Globus pallidus (tissue), 1 donor: Measurements from ENCODE around the gene ZNF385C.

Experiments
- DNase-seq: peaks from one replicate; pipeline ENCODE4 v3.0.0-alpha.2; 2015; ENCODE audit warnings: low spot score

ZNF385C gene

GRCh38 chr17:41988418-41988817 is 109.9 kb downstream of the ZNF385C start:
- DNase-seq: no peak

DNA sequence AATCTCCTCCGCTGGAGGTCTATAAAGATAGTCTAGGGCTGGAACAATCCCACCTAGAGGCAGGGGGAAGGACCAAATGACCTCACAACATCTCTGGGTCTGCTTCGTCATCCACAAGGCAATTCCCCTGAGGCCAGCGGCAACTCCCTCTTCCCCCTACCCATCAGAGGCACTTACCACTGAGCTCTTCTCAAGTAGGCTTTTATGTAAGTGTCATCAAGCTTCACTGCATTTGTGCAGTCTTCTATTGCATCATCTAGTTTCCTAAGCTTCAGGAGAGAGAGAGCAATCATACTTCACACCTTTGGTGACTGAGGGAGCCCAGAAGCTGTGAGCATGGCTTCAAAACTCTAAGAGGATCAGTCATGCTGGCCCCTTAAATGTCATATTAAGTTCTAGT is 110.6 kb downstream of the ZNF385C start:
- DNase-seq: no peak

- DNase-seq: no peak
These were observed 111.6 kb downstream of the ZNF385C start for GRCh38 chr17:41986634-41987033.

DNA sequence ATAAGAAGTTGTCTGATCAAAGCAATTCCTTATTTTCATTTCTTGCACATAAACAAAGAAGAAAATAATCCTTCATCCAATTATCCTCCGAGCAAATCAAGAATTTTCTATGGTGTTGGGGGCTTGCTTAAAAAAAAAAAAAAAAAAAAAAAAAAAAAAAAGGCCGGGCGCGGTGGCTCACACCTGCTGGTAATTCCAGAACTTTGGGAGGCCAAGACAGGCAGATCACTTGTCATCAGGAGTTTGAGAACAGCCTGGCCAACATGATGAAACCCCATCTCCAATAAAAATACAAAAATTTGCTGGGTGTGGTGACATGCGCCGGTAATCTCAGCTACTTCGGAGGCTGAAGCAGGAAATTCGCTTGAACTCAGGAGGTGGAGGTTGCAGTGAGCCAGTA is 112.4 kb downstream of the ZNF385C start:
- DNase-seq: no peak

DNA sequence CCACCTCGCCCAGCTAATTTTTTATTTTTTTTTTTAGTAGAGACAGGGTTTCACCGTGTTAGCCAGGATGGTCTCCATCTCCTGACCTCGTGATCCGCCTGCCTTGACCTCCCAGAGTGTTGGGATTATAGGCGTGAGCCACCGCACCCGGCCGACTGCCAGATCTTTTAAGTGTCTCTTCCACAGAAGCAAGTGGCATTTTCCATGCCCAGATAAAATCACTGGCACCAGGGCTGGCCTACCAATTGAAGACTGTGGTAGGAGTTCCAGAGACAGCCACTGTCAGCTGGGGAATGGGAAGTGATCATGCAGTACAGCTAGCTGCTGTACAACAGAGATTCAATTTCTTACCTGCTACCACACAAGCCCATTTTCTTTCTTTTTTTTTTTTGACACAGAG is 113.8 kb downstream of the ZNF385C start:
- DNase-seq: no peak

DNA sequence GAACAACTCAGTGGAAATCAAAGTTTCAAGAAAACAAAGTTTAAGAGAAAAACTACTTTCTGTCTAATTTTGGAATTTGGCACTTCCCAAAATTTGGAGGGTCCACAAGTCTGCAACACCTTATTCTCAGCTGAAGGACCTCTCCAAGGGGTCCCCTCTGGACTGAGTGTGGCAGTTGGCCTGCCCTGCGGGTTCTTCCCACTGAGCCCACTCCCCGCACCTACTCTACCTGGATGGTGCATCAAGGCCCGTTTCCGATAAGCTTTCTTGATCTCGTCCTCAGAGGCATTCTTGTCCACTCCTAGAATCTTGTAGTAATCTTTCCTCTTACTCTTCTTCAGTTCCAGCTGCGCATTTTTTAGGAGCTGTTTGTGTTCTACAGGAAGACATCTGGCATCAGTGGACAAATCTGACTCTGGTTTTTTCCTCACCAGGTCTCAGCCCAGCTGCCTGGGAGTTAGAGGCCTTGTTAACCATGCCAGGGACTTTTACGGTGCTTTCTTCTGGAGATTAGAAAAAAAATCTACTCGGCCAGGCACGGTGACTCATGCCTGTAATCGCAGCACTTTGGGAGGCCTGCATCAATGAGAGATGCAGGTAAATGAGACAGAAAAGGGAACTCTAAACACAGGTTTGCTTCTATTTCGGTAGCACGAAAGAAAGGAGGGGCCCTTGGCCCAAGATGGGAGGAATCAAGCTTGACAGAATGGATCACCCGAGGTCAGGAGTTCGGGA is 116.1 kb downstream of the ZNF385C start:
- no peak for DNase-seq

DNA sequence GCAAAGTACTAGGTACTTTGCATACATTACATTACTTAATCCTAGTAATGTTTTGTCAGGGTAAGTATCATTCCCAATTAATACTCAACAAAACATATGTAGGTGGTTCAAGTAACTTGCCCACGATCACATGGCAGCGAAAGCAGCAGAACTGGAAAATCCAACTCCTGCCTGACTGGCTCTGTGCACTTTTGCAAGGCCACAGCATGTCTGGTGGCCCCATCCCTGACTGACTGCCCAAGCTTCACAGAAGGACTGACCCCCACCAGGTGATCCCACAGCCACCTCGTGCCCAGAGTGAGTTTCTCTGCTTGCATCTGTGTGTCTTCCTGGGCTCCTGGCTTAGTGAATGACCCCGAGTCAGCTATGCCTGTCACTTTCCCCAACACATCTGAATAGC is 120.3 kb downstream of the ZNF385C start:
- DNase-seq: no peak

DNA sequence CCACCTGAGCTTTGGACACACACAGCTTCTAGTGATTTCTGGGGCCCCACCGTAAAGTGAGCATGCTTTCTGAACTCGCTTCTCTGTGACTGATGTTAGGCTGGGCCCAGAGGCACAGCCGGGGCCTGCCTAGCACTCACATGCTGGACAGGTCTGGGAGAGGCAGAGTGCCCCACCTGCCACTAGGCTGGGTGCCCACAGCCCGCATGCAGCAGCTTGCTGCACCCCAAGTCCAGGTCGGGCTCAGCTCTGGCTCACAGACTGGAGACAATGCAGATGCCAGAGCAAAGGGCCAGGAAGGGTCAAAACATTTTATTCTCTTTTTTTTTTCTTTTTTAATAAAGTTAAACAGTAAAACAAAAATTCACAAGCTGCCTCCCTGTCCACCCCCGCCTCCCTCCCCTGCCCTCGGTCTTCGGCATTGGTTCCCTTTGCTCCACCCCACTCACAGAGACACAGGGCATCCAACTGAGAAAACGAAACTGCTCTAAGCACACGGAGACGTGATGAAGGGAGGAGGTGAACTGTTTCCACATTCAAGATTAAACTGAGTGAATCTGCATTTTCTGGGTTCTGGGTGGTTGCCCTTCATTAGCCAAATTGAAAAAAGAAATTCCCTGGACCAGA is 122.0 kb downstream of the ZNF385C start:
- no peak for DNase-seq
